Muscle of leg (tissue), 11 donors: ENCODE results near the gene OXER1. TPM values are rescaled to one million over a fixed set of nuclear protein-coding genes. Genes with fewer than 3 reads are reported as not detected.

Experiments
- DNase-seq: peaks from one replicate; pipeline ENCODE4 v3.0.0; 2013
- H3K27ac ChIP-seq: one replicate; pipeline ENCODE4 v1.5.1; 2013; ENCODE audit warnings: mild to moderate bottlenecking, low read length, control low read depth
- H3K27me3 ChIP-seq: one replicate; pipeline ENCODE4 v1.6.1; 2013; ENCODE audit warnings: low read length; ENCODE audit not compliant: control insufficient read depth, insufficient read depth
- H3K36me3 ChIP-seq: one replicate; pipeline ENCODE4 v1.6.1; 2013; ENCODE audit warnings: low read length; ENCODE audit not compliant: control insufficient read depth, insufficient read depth
- H3K4me1 ChIP-seq: one replicate; pipeline ENCODE4 v1.6.1; 2013; ENCODE audit warnings: low read length; ENCODE audit not compliant: control insufficient read depth, insufficient read depth
- H3K4me3 ChIP-seq: one replicate; pipeline ENCODE4 v1.5.1; 2013; ENCODE audit warnings: low read length, control low read depth
- H3K9me3 ChIP-seq: replicated peaks from 2 replicates; pipeline ENCODE4 v1.6.1; 2013; ENCODE audit warnings: low read depth, low read length; ENCODE audit not compliant: control insufficient read depth
- whole genome bisulfite sequencing: methylation state at CpG from one replicate; pipeline ENCODE4 v1.1.5; 2013; ENCODE audit warnings: missing lambda C conversion rate; ENCODE audit not compliant: insufficient coverage; 5-methylcytosine and 5-hydroxymethylcytosine counted together
- polyA plus RNA-seq, 8 donors: library from polyadenylated mRNA; unstranded; fragments of 120-200 nt; gene quantifications; one replicate each; pipeline versions ENCODE4 v1.2.1 to v1.2.3, GENCODE V29; 2013; ENCODE audit warnings: inconsistent platforms in 1 of 8, low replicate concordance in 1 of 8; ENCODE audit not compliant: insufficient read length in 8 of 8, insufficient read depth in 1 of 8
- total RNA-seq: library from RNA; stranded (reverse); fragments of 120-200 nt; gene quantifications from one replicate; pipeline ENCODE4 v1.2.4, GENCODE V29; 2013

The OXER1 gene
- total and polyA plus RNA-seq, 9 donors = 2.2 to 9.2 (median 6.2) TPM

- Histone ChIP-seq H3K9me3 (no peaks in the 10 kb centered on the region), H3K27me3 (no peaks in the 10 kb centered on the region), H3K4me3 (no peak overlapping the region), H3K27ac (no peak overlapping the region), H3K4me1 (peaks cover 2% of the 10 kb centered on the region), H3K36me3 (peaks cover 12% of the 10 kb centered on the region)
- DNase-seq = no peak
- WGBS = 100% methylated on average over 2 of the region's 5 CpGs
Measured at GRCh38 chr2:42771546-42772153, 7.7 kb upstream of the OXER1 start.

- peaks cover 2% of the 10 kb centered on the region for H3K4me1 ChIP-seq
- H3K36me3 ChIP-seq = peaks cover 16% of the 10 kb centered on the region
- no peaks in the 10 kb centered on the region for H3K9me3 ChIP-seq
- peak overlapping the region; percentile 20 for H3K27ac ChIP-seq
- DNase-seq = peak; percentile 59
- no peaks in the 10 kb centered on the region for H3K27me3 ChIP-seq
- WGBS = 55% methylated on average over 10 of the region's 19 CpGs
- no peak overlapping the region for H3K4me3 ChIP-seq
Measured at GRCh38 chr2:42770288-42771131, 6.6 kb upstream of the OXER1 start.

- 95% methylated on average over 7 of the region's 10 CpGs for WGBS
- H3K36me3 ChIP-seq = peaks cover 16% of the 10 kb centered on the region
- peaks cover 2% of the 10 kb centered on the region for H3K4me1 ChIP-seq
- peak; percentile 0 for DNase-seq
- H3K27ac ChIP-seq = no peak overlapping the region
- no peaks in the 10 kb centered on the region for H3K27me3 ChIP-seq
- H3K4me3 ChIP-seq = no peak overlapping the region
- no peaks in the 10 kb centered on the region for H3K9me3 ChIP-seq
Measured at GRCh38 chr2:42769583-42770287, 5.8 kb upstream of the OXER1 start.

GRCh38 chr2:42768706-42769256 is 4.8 kb upstream of the OXER1 start:
- no peak overlapping the region for H3K4me3 ChIP-seq
- WGBS = 86% methylated on average over 2 of the region's 3 CpGs
- peaks cover 6% of the 10 kb centered on the region for H3K4me1 ChIP-seq
- no peak overlapping the region for H3K27ac ChIP-seq
- H3K36me3 ChIP-seq = peaks cover 12% of the 10 kb centered on the region
- H3K9me3 ChIP-seq = no peaks in the 10 kb centered on the region
- no peaks in the 10 kb centered on the region for H3K27me3 ChIP-seq
- no peak for DNase-seq

- no peak for DNase-seq
- H3K36me3 ChIP-seq = peaks cover 16% of the 10 kb centered on the region
- H3K27me3 ChIP-seq = no peaks in the 10 kb centered on the region
- no peaks in the 10 kb centered on the region for H3K9me3 ChIP-seq
- 74% methylated on average over 11 of the region's 14 CpGs for WGBS
- H3K4me3 ChIP-seq = no peak overlapping the region
- H3K27ac ChIP-seq = no peak overlapping the region
- peaks cover 6% of the 10 kb centered on the region for H3K4me1 ChIP-seq
Measured at GRCh38 chr2:42767899-42768705, 4.2 kb upstream of the OXER1 start.

DNA sequence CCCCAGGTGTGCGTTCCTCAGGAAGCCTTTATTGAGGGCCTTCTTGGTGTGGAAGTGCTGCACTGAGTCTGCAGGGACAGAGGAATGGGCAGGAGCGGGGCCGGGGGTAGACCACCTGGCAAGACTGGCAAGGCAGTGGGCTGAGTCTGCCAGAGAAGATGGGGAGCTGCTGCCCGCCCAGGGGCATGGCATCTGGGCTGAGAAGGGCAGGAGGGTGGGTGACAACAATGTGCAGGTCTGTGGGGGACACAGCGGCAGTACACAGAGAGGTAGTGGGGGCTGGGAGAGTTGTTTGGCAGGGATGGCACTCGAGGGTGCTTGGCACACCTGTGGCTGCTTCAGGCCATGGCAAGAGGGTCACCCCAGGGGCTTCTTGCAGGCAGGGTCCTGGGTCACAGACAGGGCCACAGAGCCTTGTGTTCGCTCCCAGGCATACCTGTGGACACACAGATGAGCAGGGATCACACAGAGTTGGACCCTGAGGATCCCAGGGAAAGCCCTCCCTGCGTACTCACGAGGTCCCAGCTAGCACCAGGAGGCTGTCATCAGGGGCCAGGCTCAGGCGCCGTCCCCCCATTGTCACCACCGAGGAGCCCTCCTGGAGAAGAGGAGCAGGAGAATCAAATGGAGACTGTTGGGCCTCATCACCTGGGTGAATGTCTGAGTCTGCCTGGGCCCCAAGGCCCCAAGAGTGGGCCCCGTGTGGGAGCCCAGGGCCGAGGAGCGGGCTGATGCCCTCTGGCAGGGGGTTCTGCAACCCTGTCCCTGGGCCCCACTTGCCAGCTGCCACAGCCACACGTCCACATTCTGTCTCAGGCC is 3.4 kb upstream of the OXER1 start:
- no peak overlapping the region for H3K27ac ChIP-seq
- H3K4me1 ChIP-seq = peaks cover 6% of the 10 kb centered on the region
- H3K36me3 ChIP-seq = peaks cover 19% of the 10 kb centered on the region
- no peaks in the 10 kb centered on the region for H3K9me3 ChIP-seq
- no peak overlapping the region for H3K4me3 ChIP-seq
- no peak for DNase-seq
- H3K27me3 ChIP-seq = no peaks in the 10 kb centered on the region
- WGBS = 80% methylated on average over 15 of the region's 16 CpGs

- Histone ChIP-seq H3K9me3 (no peaks in the 10 kb centered on the region), H3K4me3 (no peak overlapping the region), H3K27ac (no peak overlapping the region), H3K36me3 (peaks cover 22% of the 10 kb centered on the region), H3K27me3 (no peaks in the 10 kb centered on the region), H3K4me1 (peaks cover 4% of the 10 kb centered on the region)
- 93% methylated on average over 5 of the region's 9 CpGs for WGBS
- DNase-seq = no peak
Measured at GRCh38 chr2:42765686-42766085, 1.8 kb upstream of the OXER1 start.

GRCh38 chr2:42764901-42765300 is 966 bp upstream of the OXER1 start:
- Histone ChIP-seq H3K9me3 (no peaks in the 10 kb centered on the region), H3K27ac (no peak overlapping the region), H3K36me3 (peaks cover 24% of the 10 kb centered on the region), H3K4me1 (peaks cover 8% of the 10 kb centered on the region), H3K27me3 (no peaks in the 10 kb centered on the region), H3K4me3 (no peak overlapping the region)
- WGBS = 82% methylated on average over 1 of the region's 2 CpGs
- no peak for DNase-seq
